GM12872 (cell line): ENCODE data around the gene IMP3.

Source experiments
- TF ChIP-seq, protein P1 (sequence below): IDR thresholded peaks from 3 replicates; pipeline ENCODE4 v1.5.1; 2011; ENCODE audit warnings: low read depth, mild to moderate bottlenecking, low read length, moderate library complexity; ENCODE audit not compliant: insufficient read depth

The IMP3 gene

DNA sequence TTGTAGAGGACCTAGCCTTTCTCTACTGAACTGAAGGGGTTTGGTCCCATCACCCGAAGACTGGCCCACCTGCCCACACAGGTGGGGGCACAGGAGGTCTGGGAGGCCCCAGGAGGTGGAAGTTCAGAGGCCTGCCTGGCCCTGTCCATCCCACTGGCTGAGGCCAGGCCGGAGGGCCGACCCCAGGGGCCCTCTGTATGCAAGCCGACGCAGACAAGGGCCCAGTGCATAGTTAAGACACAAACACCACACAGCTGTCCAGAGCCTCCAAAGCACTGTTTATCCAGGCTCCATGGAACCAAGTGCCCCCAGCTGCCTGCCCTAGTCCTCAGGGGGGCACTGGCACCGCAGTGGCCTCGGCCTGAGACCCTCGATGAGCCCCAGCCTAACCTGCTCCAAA lies 34.3 kb upstream of the IMP3 start:
- TF ChIP-seq, protein P1, sequence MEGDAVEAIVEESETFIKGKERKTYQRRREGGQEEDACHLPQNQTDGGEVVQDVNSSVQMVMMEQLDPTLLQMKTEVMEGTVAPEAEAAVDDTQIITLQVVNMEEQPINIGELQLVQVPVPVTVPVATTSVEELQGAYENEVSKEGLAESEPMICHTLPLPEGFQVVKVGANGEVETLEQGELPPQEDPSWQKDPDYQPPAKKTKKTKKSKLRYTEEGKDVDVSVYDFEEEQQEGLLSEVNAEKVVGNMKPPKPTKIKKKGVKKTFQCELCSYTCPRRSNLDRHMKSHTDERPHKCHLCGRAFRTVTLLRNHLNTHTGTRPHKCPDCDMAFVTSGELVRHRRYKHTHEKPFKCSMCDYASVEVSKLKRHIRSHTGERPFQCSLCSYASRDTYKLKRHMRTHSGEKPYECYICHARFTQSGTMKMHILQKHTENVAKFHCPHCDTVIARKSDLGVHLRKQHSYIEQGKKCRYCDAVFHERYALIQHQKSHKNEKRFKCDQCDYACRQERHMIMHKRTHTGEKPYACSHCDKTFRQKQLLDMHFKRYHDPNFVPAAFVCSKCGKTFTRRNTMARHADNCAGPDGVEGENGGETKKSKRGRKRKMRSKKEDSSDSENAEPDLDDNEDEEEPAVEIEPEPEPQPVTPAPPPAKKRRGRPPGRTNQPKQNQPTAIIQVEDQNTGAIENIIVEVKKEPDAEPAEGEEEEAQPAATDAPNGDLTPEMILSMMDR = no peak

DNA sequence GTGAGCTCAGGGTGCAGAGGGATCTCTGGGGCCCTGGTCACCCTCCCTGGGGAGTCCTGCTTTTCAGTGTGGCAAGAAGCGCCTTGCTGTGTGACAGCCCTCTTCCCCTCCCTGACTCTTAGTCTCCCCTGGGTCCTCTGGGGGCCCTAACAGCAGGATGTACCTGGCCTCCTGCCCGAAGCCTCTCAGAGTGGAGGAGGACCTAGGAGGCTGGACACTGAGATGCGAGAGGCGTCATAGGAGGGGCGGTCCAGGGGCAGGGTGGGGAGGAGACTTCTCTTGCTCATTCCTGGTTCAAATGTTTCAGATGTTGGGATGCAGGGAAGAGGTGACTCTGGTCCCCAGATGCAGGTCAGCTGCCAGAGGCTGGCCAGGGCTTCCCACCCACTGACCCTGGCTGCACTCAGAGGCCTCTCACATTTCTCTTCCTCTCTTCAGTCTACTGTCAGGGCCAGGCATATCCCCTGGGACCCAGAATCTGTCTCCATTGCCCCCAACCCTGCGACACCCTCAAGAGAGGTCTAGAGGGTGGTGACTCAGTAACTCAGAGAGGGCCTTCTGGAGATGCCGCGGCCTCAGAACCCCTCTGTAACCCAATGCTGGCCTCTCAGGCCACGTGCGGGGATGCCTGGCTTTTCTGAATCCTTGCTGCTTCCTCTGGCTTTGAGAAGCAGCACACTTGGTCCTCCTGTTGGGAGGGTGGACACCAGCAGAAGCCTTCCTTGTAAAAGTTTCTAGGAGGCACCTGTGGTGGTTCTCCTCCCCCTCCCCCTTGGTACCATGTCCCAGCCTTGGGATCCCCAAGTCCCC lies 33.6 kb upstream of the IMP3 start:
- TF ChIP-seq, protein P1 = no peak

DNA sequence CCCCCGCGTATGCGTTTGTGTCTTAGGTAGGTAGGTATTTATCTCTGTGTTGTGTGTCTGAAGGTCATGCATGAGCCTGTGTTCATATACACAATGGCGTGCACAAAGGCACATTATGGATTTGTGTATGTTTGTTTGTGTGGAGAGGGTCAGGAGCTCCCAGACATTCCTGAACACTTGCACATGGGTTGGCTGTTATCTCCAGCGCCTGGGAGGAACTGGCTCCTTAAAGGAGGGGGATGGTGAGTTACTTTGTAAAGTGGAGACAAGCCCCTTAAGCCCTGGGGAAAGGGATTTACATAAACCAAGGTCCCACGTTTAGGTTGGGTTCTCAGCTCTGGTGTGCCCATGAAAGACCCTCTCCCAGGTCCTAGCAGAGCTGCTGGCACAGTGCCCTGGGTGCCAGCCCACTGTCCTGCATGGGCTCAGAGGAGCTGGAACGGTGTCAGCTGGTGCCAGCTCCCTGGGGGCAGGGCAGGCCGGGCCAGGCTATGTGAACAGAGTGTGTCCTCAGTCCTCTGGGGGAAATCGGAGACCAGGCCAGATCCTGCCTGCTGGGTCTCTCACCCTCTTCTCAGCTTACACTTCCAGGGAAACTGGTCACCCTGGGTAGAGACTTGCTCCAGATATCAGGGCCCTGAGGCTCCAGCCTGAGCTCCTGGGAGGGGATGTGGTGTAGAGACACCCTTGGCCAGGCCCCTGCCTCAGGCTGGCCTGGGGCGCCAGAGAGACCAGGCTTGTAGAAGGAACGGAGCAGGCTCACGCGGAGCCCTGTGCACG lies 32.8 kb upstream of the IMP3 start:
- TF ChIP-seq, protein P1 = no peak

DNA sequence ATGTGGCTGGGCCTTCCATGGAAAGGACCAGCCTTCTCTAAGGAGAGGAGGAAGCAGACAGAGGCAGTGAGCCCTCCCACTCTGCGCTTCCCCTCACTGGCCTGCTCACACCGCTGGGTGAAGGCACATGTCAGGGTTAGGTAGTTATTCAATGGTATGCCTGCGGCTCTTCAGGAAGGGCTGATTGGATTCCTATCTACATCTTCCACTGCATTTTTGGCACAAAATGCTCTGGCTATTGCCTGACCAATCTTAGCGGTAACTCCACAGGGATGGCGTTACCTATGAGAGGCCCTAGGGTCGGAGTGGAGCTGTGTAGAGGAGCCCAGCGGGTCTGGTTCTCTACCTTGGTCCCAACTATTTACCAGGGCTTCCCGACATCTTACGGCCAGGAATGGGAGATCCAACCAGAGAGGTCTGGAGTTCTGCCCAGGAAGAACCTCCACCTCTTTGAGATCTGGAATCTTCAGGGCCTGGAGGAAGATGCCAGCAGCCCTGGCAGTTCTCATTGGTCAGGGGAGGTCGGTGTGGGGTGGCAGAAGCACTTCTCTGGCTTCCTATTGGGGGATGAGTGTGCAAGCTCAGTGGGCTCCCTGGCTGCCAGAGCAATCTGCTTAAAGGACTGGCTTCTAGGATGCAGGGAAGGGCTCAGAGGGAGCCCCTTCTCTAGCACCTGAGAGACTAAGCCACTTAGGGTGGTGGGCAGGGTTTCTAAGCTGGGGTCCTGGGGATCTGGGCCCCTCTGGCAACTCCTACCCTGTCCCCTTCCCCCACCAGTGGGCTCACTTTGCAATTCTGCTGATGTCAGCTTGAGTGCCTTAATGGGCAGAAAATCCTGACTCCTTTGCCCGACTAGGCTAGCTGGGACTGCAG lies 31.9 kb upstream of the IMP3 start:
- TF ChIP-seq, protein P1 = no peak

DNA sequence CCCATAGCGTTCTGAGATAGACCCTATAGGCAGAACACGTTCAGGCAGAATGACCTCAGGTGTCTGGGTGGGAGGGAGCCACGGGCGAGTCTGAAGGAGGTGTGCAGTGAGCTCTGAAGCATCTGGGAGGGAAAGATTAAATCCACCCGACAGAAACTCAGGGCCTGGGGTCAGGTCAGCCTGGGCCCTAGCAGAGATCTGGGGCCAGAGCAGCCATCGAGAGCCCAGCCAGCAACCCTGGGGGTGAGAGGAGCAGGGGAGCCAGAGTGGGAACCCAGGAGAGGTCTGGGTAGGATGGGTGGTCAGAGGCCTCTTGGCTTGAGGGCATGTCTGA lies 29.8 kb upstream of the IMP3 start:
- TF ChIP-seq, protein P1 = no peak

- TF ChIP-seq, protein P1 = no peak
Measured at GRCh38 chr15:75669191-75669878, 29.3 kb upstream of the IMP3 start.
